Neural cell (in vitro differentiated cells): ENCODE data around the gene KNSTRN. TPM values are rescaled to one million over a fixed set of nuclear protein-coding genes. Genes with fewer than 3 reads are reported as not detected.

Source experiments
- H2AFZ ChIP-seq: fragments of 200-600, 300-800 bp; sonication (generic), shearing (Covaris generic); 2 replicates; pipeline ENCODE4 v1.6.0; 2014; ENCODE audit warnings: low read depth, mild to moderate bottlenecking, antibody characterized with exemption, low read length, moderate library complexity
- H3F3A ChIP-seq: fragments of 200-600 bp; shearing (Covaris generic); 2 replicates; pipeline ENCODE4 v1.6.1; 2016; ENCODE audit warnings: mild to moderate bottlenecking, moderate library complexity, mixed read lengths, antibody characterized with exemption, low read length; ENCODE audit not compliant: insufficient read depth, poor library complexity, severe bottlenecking
- H3K27ac ChIP-seq: fragments of 200-600, 300-800 bp; sonication (generic), shearing (Covaris generic); 2 replicates; pipeline ENCODE4 v1.5.1; 2014; ENCODE audit warnings: mild to moderate bottlenecking, low read length, moderate library complexity
- H3K27me3 ChIP-seq: fragments of 300-800, 200-600 bp; sonication (generic), shearing (Covaris generic); 2 replicates; pipeline ENCODE4 v1.6.0; 2014; ENCODE audit warnings: mild to moderate bottlenecking, low read depth, low read length, moderate library complexity; ENCODE audit not compliant: insufficient read depth
- H3K36me3 ChIP-seq: fragments of 300-800, 200-600 bp; sonication (generic), shearing (Covaris generic); 2 replicates; pipeline ENCODE4 v1.5.1; 2014; ENCODE audit warnings: mild to moderate bottlenecking, antibody characterized with exemption, low read length, moderate library complexity; ENCODE audit not compliant: insufficient read depth
- H3K4me2 ChIP-seq: fragments of 300-800, 200-600 bp; sonication (generic), shearing (Covaris generic); 2 replicates; pipeline ENCODE4 v1.6.0; 2014; ENCODE audit warnings: mild to moderate bottlenecking, low read length
- H3K4me3 ChIP-seq: fragments of 300-800, 200-600 bp; sonication (generic), shearing (Covaris generic); 2 replicates; pipeline ENCODE4 v1.5.1; 2014; ENCODE audit warnings: mild to moderate bottlenecking, low read length, moderate library complexity
- H3K79me2 ChIP-seq: fragments of 200-600 bp; shearing (Covaris generic); replicated peaks from 2 replicates; pipeline ENCODE4 v1.6.0; 2014; ENCODE audit warnings: mild to moderate bottlenecking, low read length, moderate library complexity; ENCODE audit not compliant: insufficient read depth
- H3K9ac ChIP-seq: fragments of 300-800, 200-600 bp; sonication (generic), shearing (Covaris generic); 2 replicates; pipeline ENCODE4 v1.6.1; 2016; ENCODE audit warnings: mild to moderate bottlenecking, low read length, mixed read lengths
- H3K9me2 ChIP-seq: fragments of 200-600 bp; shearing (Covaris generic); 2 replicates; pipeline ENCODE4 v1.6.1; 2016; ENCODE audit warnings: mild to moderate bottlenecking, low read length, mixed read lengths; ENCODE audit not compliant: insufficient read depth
- H3K9me3 ChIP-seq: fragments of 200-600, 300-800 bp; sonication (generic), shearing (Covaris generic); 2 replicates; pipeline ENCODE4 v1.6.1; 2016; ENCODE audit warnings: mild to moderate bottlenecking, mixed run types, low read length, moderate library complexity, mixed read lengths
- H4K20me1 ChIP-seq: fragments of 200-600 bp; shearing (Covaris generic); 2 replicates; pipeline ENCODE4 v1.6.1; 2016; ENCODE audit warnings: mild to moderate bottlenecking, mixed run types; ENCODE audit not compliant: insufficient read depth
- EP300 ChIP-seq: fragments of 450-650 bp; conservative IDR thresholded peaks from 2 replicates; pipeline ENCODE4 v1.6.1; 2014; ENCODE audit warnings: antibody characterized with exemption, mild to moderate bottlenecking, moderate library complexity; ENCODE audit not compliant: poor library complexity, severe bottlenecking
- EZH2 ChIP-seq: fragments of 200-600, 300-800 bp; shearing (Covaris generic), sonication (generic); IDR thresholded peaks from 2 replicates; pipeline ENCODE4 v1.6.1; 2014; ENCODE audit warnings: antibody characterized with exemption, low read length, borderline replicate concordance, mild to moderate bottlenecking; ENCODE audit not compliant: insufficient read depth, poor library complexity, severe bottlenecking
- MXI1 ChIP-seq: fragments of 450-650 bp; conservative IDR thresholded peaks from 2 replicates; pipeline ENCODE4 v1.6.1; 2014; ENCODE audit warnings: antibody characterized with exemption, mild to moderate bottlenecking; ENCODE audit not compliant: poor library complexity, severe bottlenecking
- POLR2AphosphoS5 ChIP-seq: IDR thresholded peaks from 2 replicates; pipeline ENCODE4 v1.6.1; 2012
- RAD21 ChIP-seq: fragments of 450-650 bp; conservative IDR thresholded peaks from 2 replicates; pipeline ENCODE4 v1.6.1; 2014; ENCODE audit warnings: antibody characterized with exemption, mild to moderate bottlenecking, moderate library complexity
- REST ChIP-seq: IDR thresholded peaks from 2 replicates; pipeline ENCODE4 v1.6.1; 2012; ENCODE audit warnings: borderline replicate concordance
- SMC3 ChIP-seq: fragments of 450-650 bp; conservative IDR thresholded peaks from 2 replicates; pipeline ENCODE4 v1.6.1; 2014; ENCODE audit warnings: antibody characterized with exemption, mild to moderate bottlenecking, moderate library complexity; ENCODE audit not compliant: poor library complexity
- TAF1 ChIP-seq: IDR thresholded peaks from 2 replicates; pipeline ENCODE4 v1.6.1; 2012; ENCODE audit warnings: low read depth
- polyA plus RNA-seq: library from polyadenylated mRNA; depleted of rRNA; stranded (reverse); fragments of >200 nt; gene quantifications from 2 replicates; pipeline ENCODE4 v1.2.3, GENCODE V29; 2014
- TF ChIP-seq, protein P1 (sequence below): fragments of 450-650 bp; IDR thresholded peaks from 2 replicates; pipeline ENCODE4 v1.5.1; 2014; ENCODE audit warnings: antibody characterized with exemption, mild to moderate bottlenecking, moderate library complexity; ENCODE audit not compliant: poor library complexity, severe bottlenecking

The KNSTRN gene
- polyA plus RNA-seq, 1 donor from 2014 or later: 38.3 TPM

DNA sequence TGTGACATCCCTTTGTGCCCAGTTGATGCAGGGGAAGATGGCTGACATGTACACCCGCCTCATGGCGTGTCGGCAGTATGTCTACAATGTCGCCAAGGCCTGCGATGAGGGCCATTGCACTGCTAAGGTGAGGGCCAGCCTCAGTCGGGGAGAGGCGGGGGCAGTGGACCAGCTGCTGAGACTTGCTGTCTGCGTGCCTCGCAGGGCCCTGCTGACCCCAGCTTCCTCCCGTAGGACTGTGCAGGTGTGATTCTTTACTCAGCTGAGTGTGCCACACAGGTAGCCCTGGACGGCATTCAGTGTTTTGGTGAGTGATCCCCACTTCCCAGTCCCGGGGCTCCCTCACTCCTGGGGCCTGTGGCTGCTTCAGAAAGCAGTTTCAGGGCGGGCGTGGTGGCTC, 33.5 kb downstream of the KNSTRN start:
- Histone ChIP-seq H3K27ac (no peak overlapping the region), H3K27me3 (no peaks in the 10 kb centered on the region), H3K36me3 (peaks cover 5% of the 10 kb centered on the region), H3K79me2 (no peaks in the 10 kb centered on the region), H2AFZ (no peak overlapping the region), H3K9ac (no peak overlapping the region), H3K4me2 (no peak overlapping the region), H4K20me1 (no peaks in the 10 kb centered on the region), H3F3A (no peaks in the 10 kb centered on the region), H3K4me3 (no peak overlapping the region), H3K9me2 (no peaks in the 10 kb centered on the region), H3K9me3 (no peaks in the 10 kb centered on the region)
- TF ChIP-seq, protein P1, sequence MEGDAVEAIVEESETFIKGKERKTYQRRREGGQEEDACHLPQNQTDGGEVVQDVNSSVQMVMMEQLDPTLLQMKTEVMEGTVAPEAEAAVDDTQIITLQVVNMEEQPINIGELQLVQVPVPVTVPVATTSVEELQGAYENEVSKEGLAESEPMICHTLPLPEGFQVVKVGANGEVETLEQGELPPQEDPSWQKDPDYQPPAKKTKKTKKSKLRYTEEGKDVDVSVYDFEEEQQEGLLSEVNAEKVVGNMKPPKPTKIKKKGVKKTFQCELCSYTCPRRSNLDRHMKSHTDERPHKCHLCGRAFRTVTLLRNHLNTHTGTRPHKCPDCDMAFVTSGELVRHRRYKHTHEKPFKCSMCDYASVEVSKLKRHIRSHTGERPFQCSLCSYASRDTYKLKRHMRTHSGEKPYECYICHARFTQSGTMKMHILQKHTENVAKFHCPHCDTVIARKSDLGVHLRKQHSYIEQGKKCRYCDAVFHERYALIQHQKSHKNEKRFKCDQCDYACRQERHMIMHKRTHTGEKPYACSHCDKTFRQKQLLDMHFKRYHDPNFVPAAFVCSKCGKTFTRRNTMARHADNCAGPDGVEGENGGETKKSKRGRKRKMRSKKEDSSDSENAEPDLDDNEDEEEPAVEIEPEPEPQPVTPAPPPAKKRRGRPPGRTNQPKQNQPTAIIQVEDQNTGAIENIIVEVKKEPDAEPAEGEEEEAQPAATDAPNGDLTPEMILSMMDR: no peak
- TF ChIP-seq SMC3 (no peak), MXI1 (no peak), EZH2 (no peak), RAD21 (no peak), REST (no peak), EP300 (no peak), POLR2AphosphoS5 (no peak), TAF1 (no peak)

DNA sequence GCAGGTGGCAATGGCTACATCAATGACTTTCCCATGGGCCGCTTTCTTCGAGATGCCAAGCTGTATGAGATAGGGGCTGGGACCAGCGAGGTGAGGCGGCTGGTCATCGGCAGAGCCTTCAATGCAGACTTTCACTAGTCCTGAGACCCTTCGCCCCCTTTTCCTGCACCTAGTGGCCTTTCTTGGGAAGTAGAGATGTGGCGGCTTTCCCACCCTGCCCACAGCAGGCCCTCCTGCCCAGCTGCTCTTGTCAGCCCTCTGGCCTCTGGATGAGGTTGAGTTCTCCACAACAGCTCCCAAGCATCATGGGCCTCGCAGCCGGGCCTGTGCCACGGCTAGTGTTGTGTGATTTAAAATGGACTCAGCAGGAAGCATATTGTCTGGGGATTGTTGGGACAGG, 35.6 kb downstream of the KNSTRN start:
- Histone ChIP-seq H3K4me2 (no peak overlapping the region), H4K20me1 (no peaks in the 10 kb centered on the region), H3K27me3 (no peaks in the 10 kb centered on the region), H3F3A (no peaks in the 10 kb centered on the region), H3K36me3 (no peaks in the 10 kb centered on the region), H3K4me3 (no peak overlapping the region), H3K9ac (no peak overlapping the region), H3K9me3 (no peaks in the 10 kb centered on the region), H3K9me2 (no peaks in the 10 kb centered on the region), H3K79me2 (no peaks in the 10 kb centered on the region), H2AFZ (no peak overlapping the region), H3K27ac (no peak overlapping the region)
- TF ChIP-seq REST (no peak), MXI1 (no peak), EP300 (no peak), TAF1 (no peak), EZH2 (no peak), SMC3 (no peak), RAD21 (no peak), POLR2AphosphoS5 (no peak)
- TF ChIP-seq, protein P1: no peak
